NCI-H2081 treated with DMSO at 0.1 percent for 48 hours (cell line): ENCODE results near the gene ZNF300.
"Not testable (repeated sequence)": the region's sequence is repeated elsewhere in the genome, so short reads cannot be mapped to it uniquely, and the experiment has no call there.

Source experiments
- DNase-seq: peaks from one replicate; lab custom pipeline; 2025; lab: John Stamatoyannopoulos, UW

The ZNF300 gene

DNA sequence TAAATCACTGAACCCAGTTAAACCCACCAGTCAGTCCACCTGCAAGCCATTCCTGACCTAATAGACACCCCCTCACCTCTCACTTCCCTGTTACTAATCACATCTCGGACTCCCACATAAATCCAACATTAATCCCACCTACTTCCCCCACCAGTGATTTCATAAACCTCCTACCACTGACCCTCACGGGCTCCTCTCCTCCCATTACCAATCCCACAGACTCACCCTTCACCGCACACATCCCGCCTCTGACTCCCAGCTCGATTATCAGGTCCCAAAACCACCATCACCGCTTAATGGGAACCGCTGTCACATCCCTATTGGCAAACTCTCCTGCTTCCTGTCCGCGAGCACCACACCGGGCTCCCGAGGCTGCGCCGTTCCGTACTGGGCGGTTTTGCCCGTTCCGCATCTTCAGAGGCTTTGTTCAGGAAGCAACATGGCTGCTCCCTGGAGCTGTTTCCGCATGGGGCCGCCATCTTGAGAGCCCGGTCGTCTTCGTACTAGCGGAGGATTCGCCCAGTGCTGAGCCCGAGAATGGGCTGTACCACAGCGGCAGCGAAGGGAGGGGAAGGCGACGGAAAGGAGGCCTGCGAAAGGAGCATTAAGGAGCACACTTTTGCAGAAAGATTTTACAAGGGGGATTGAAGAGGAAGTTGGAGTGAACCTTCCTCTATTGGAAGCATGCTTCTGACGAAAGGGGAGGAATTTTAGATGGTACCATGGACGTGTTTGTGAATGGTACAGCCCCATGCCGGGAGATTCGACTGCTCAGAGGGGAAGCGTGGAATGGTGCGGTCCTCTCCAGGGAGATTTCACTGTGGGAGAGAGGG lies at the start of gene ZNF300:
ZNF300 (minus strand) TSS at position 502 of the 833 bp plus-strand sequence. CDS start 1,825 bp downstream, outside the sequence.
- peak; percentile 18 for DNase-seq

DNA sequence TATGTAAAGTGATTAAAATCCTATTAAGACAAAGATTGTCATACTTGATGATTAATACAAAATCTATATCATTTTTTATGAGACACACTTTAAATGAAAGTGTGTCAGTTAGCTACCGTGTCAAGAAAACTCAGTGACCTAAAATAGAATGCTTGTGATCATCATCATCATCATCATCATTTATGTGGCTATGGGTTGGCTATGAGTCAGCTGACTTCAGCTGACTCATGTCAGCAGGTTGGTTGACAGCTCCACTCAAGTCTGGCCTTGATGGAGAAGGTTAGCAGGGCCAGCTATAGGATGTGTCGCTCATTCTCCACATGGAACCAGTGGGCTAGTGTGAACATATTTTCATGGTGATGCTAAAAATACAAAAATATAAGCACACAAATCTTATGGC lies 43.8 kb upstream of the ZNF300 start:
- no peak for DNase-seq

DNA sequence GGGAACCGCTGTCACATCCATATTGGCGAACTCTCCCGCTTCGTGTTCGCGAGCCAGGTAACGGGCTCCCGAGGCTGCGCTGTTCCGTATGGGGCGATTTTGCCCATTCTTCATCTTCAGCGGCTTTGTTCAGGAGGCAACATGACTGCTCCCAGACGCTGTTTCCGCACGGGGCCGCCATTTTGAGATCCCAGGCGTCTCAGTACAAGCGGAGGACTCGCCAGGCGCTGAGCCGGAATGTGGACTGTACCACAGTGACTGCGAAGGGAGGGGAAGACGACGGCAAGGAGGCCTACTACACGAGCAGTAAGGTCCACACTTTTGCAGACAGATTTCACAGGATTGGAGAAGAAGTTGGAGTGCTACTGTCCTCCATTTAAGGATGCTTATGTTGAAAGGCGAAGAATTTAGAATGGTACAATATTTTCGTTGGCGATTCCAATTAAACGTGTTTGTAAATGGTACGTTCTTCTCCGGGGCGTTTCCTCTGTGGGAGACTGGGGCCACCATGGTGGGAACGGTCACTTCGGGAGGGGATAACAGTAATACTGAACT lies 41.6 kb upstream of the ZNF300 start:
- DNase-seq, result no peak

DNA sequence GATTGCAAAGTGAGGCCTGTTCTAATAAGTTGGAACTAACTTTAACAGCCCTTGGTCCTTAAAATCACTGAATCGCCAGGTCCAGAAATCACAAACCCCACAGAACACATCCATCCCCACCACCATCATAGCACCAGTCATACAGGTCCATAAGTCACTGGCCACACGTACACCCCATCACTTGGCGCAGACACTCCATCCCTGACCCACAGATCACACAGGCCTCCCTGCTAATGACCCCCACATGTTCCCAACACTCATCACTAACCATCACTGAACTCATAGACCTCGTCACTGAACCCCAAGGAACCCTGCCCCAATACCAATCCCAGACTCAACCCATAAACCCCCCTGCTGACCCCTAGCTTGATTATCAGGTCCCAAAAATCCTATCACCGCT lies 41.2 kb upstream of the ZNF300 start:
- DNase-seq, result no peak

DNA sequence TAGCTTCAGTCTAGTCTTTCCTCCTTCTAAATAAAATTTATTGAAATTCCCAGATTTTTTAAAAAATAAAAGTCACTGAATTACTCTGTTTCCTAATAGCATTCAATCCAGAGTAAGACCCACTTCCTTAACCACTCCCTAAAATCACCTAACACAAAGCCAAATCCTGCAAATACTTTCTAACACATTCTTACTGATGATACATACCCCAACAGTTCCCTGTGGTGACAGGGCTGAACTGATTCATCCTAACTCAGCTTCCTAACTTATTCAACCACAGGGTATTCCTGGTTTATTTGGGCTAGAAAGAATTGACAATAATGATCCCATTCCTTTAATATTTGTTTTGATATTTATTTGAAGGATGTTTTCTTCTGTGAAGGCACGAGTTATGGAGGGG lies 40.7 kb upstream of the ZNF300 start:
- DNase-seq, result no peak

DNA sequence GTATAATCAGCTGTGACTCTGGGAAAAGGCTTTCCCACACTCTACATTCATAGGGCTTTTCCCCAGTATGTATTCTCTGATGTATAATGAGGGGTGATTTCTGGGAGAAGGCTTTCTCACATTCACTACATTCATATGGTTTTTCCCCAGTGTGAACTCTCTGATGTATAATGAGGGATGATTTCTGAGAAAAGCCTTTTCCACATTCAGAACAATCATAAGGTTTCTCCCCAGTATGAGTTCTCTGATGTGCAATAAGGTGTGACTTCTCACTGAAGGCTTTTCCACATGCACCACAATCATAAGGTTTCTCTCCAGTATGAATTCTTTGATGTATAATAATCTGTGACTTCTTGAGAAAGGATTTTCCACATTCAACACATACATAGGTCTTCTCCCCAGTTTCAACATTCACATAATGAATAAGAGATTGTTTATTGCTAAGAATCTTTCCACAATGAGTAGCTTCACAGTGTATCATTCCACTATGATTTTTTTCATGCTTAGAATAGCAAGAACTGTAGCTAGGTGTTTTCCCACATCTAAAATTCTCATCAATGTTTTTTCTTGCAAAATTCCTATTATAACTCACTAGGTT lies 26.7 kb upstream of the ZNF300 start:
- no peak for DNase-seq

DNA sequence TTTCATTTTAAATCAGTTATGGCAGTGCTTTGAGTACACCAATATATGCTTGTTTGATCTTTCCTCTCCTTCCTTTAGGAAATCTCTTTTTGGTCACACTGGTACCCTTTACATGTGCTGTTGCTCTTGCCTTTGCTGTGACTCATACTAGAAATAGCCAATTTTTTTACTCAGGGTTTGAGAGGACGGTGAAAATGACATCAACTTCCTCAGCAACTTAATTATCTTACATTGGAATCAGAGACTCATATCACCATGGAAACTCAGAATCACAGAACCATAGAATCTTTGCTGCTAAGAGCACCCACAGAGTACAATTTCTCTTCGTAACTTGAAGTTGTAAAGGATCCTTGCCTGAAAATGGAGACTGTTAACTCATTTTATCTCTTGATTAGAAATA lies 13.8 kb upstream of the ZNF300 start:
- DNase-seq, result no peak

DNA sequence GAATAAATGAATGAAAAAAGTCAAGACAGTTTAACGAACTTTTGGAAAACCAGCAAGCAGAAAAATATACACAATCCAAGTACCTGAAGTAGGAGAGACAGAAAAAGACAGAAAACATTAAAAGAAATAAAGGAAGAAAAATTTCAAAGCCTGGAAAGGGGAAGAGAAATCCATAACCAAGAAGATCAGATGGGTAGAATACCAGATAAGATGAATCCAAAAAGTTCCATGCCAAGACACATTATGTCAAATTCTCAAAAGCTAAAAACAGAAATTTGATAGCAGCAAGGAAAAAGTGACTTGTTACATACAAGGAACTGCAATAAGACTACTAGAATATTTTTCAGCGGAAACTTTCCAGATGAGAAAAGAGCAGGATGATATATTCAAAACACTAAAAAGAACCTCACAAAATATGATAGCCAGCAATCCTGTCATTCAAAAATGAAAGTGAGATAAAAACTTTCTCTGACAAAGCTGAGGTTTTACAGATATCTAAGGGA lies 7.6 kb upstream of the ZNF300 start:
- DNase-seq, result no peak

DNA sequence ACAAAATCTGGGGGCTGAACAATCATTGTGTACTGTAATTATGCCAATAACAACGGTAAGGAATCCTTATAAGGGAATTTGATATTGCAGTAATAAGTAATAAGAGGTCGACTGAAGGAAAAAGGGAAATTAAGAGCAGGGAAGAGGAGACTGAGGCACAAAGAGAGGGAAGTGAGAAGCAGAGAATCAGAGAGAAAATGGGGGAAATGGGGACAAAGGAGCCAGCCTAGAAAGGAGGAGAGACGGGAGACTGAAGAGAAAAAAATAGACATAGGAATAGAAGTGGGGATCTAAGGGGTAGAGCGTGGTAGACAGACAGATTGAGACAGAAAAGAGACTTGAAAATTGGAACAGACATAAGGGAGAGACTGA lies 518 bp upstream of the ZNF300 start:
- no peak for DNase-seq

DNA sequence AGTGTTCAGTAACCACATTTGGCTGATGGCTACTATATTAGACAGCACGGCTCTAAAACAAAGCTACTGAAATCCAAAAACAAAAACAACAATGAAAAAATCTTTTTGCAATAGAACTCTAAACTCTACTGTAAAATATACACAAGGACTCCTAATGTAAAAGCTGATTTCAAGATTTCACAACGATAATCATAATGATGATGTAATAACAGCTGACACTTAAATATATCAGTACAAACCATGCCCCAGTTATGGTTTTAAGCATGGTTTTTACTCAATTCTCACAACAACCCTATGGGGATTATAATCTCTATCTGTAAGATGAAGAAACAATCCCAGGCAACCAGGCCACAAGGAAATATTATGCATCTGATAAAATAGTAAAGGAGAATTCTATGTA lies 3.3 kb downstream of the ZNF300 start:
- no peak for DNase-seq

DNA sequence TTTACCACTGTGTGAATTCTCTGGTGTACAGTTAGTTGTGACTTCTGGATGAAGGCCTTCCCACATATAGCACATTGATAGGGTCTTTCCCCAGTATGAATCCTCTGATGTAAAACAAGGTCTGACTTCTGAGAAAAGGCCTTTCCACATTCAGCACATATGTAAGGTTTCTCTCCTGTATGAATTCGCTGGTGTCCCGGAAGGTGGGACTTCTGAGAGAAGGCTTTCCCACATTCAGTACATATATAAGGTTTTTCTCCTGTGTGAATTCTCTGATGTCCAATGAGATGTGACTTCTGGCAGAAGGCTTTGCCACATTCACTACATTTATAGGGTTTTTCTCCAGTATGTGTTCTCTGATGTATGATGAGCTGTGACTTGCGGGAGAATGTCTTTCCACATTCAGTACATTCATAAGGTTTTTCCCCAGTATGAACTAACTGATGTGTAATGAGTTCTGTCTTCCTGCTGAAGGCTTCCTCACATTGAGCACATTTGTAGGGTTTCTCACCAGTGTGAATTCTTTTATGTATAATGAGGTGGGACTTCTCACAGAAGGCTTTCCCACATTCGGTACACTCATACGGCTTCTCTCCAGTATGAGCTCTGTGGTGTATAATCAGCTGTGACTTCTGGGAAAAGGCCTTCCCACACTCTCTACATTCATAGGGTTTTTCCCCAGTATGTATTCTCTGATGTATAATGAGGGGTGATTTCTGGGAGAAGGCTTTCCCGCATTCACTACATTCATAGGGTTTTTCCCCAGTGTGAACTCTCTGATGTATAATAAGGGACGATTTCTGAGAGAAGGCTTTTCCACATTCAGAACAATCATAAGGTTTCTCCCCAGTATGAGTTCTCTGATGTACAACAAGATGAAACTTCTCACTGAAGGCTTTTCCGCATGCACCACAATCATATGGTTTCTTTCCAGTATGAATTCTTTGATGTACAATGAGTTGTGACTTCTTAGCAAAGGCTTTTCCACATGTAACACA lies 9.1 kb downstream of the ZNF300 start:
- DNase-seq, result no peak

DNA sequence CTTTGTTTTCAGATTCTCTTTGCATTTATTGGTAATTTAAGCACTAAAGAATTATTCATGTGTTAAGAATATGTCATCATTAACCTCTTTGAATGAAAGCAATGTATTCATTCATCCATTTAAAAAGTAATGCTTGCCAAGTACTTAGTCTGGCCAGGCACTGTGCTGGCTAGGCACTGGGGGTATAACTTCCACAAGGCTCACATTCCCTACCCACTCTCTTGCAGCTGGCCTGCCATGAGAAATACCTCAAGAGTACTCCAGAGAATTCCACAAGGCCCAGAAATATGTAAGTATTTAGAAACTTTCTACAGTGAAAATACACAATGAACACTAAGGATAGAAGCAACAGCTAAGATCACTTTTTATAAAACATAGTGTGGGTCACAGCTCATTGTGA lies 25.4 kb downstream of the ZNF300 start:
- DNase-seq, result no peak

DNA sequence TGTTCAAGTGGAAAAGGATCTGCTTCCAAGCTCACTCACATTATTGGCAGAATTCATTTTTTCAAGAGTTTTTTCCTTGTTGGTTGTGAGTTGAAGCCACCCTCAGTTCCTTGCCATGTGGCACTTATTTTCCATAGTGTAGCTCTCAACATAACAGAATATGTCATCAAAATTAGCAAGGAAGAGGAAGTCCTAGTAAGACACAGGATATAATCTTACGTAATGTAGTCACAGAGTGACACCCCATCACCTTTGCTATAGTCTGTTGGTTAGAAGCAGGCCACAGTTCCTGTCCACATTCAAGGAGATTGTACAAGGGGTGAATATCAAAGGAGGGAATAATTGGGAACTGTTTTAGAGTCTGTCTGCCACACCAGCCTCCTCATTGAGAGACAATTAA lies 42.7 kb downstream of the ZNF300 start:
- no peak for DNase-seq

DNA sequence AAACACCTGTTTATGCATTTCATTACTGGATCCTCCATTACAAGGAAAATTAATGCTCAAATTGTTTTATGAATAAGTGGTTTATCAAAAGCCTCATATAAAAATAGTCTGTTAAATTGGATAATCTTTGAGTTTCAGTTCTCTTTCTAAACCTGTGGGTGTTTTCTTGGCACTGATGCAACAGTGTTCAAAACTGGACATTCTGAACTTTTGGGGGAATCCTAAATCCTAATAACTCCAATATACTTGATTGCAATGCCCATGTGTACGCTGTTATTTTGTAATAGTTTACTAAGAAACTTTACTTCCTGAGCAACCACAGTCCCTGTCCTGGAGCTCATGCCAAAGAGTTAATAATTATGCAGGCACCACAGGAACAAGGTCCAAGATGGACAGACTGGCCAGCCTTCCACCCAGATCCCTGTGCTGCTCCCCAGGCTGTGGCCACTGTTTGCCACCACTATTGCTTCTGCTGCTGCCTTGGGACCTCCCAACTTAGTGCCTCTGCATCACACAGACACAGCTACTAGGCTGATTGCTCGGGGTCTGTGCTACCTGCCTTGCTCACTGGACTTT lies 44.4 kb downstream of the ZNF300 start:
- DNase-seq, result no peak

DNA sequence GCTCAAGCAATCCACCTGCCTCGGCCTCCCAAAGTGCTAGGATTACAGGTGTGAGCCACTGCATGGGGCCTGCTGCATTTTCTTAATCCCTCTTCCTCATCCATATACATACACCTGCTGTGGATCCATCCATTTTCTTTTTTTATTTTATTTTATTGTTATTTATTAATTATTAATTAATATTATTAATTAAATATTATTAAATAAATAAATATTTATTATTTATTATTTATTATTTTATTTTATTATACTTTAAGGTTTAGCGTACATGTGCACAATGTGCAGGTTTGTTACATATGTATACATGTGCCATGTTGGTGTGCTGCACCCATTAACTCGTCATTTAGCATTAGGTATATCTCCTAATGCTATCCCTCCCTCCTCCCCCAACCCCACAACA lies 48.1 kb downstream of the ZNF300 start:
- not testable (repeated sequence) for DNase-seq

DNA sequence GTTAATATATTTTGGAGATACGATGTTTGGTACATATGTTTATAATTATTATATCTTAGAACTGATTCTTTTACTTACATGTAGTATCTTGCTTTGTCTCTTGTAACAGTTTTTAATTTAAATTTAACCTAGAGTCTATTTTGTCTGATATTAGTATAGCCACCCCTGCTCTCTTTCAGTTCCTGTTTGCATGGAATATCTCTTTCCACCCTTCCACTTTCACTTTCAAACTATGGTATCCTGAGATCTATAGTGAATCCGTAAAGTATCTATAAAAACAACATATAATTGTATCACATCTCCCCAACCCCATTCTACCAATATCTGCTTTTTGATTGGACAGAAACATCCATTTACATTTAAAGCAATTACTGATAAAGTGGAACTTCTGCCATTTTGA lies 51.2 kb downstream of the ZNF300 start:
- no peak for DNase-seq

DNA sequence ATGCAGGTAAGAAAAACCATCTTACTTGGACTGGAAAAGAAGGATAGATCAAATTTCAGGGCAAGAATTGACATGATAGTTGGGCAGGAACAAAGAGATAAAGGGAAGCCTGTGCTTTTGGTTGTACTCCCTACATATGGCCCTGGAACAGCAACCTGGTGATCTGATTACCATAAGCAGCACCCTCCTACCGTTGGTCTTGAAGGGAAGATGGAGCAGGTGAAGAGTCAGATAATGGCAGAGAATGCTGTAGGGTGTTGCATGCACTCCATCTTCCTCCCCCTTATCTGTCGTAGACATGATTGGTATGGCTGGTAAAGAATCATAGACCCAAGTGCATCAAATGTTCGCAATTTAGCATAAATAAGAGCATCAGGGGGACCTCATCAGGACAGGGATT lies 53.7 kb downstream of the ZNF300 start:
- no peak for DNase-seq

DNA sequence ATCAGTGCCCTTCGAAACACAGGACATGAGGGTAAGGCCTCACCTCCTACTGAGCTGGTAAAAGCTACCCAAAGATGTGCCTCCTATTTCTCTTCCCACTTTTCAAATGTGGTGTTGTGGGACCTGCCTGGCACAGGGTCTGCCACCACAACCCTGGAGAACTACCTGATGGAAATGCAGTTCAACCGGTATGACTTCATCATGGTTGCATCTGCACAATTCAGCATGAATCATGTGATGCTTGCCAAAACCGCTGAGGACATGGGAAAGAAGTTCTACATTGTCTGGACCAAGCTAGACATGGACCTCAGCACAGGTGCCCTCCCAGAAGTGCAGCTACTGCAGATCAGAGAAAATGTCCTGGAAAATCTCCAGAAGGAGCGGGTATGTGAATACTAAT lies 56.5 kb downstream of the ZNF300 start:
- no peak for DNase-seq

DNA sequence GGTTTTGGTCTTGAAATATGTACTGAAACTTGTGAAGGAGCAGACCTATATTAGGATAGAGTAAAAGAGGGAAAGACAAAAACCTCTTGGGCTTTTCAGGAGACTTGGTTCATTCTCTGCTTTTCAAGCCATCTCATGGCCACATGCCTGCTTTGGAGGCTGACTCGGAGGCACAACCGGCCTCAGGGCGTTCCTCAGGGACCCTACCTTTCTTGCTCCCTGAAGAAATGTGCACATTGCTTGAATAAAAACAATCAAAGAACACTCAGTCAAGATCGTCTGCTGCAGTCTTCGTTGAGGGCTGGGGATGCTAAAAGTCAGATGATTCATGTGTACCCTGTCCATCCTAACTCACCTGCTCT lies 57.5 kb downstream of the ZNF300 start:
- DNase-seq, result no peak

DNA sequence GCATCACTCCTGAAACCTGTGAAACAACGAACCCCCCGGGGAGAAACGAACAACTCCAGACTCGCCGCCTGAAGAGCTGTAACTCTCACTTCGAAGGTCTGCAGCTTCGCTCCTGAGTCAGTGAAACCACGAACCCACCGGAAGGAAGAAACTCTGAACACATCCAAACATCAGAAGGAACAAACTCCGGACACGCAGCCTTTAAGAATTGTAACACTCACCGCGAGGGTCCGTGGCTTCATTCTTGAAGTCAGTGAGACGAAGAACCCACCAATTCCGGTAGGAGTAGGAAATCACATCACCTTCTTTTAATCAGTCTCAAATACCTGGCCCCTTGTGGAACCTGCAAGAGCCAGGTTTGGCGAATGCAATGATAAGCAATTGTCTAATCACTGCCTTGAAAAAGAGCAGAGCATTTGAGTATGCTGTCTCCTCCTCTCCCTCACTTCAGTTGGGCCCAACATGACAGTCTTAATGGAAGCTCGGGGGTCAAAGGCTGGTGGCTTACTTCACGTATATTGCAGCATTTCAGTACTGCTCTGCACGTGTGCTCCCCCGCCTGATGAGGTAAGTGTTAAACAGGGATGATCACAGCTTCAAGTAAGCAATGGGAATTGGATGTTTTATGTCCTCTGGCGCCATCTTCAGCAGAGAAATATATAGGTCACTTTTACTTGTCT lies 58.0 kb downstream of the ZNF300 start:
- DNase-seq, result peak; percentile 9

DNA sequence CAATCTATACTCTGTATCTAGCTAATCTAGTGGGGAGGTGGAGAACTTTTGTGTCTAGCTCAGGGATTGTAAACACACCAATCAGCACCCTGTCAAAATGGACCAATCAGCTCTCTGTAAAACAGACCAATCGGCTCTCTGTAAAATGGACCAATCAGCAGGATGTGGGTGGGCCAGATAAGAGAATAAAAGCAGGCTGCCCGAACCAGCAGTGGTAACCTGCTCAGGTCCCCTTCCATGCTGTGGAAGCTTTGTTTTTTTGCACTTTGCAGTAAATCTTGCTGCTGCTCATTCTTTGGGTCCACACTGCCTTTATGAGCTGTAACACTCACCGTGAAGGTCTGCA lies 58.5 kb downstream of the ZNF300 start, which contains the start of gene IRGM:
IRGM (plus strand) TSS at position 214 of the 346 bp plus-strand sequence. CDS start 1,603 bp downstream, outside the sequence.
- not testable (repeated sequence) for DNase-seq
